ENCODE results near the gene ADD1. TPM values are rescaled to one million over a fixed set of nuclear protein-coding genes. Genes with fewer than 3 reads are reported as not detected.

ADD1 gene
- total RNA-seq, 1 donor from 2014 or later = 276 TPM

DNA sequence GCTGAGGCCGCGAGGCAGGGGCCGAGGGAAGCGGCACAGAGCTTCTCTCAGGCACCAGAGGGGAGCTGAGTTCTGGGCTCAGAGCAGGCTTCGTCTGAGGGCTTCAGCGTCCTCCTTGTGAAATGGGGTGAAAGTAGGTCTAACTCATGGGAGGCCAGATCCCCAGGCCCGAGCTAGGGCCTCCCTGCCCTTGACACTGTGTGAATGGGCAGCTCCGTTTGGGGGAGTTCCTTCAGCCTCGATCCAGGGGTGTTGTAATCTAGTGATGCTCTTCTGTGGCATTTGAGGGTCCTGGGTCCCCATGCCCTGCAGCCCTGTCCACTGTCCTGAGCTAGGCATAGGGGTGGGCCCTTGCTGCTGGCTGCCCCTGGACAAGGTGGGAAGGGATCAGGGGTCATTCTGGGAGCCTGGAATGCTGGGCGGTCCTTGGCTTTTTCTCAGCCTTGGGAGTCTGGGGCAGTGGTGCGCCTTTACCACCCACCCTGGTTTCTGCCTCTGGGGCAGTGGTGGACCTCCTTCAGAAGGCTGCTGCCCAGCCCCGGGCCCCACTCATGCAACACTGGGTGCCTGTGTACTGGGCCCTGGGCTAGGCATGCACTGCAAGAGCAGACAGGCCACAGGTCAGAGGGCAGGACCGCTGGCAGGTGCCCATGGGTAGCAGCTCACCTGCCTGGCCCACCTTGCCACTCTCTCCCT lies 46.6 kb upstream of the ADD1 start:
- H3K9me3 Mint-ChIP-seq (ENCODE audit: unreplicated experiment) = peaks cover 2% of the 10 kb centered on the region
- DNase-seq = no peak
- no peaks in the 10 kb centered on the region for H3K36me3 Mint-ChIP-seq (ENCODE audit: unreplicated experiment)
- no peaks in the 10 kb centered on the region for H3K4me1 Mint-ChIP-seq (ENCODE audit: low read depth, unreplicated experiment)
- no peak overlapping the region for H3K4me3 Mint-ChIP-seq (ENCODE audit: unreplicated experiment)
- H3K27me3 Mint-ChIP-seq (ENCODE audit: unreplicated experiment) = peaks cover 2% of the 10 kb centered on the region
- TF ChIP-seq, protein P1, sequence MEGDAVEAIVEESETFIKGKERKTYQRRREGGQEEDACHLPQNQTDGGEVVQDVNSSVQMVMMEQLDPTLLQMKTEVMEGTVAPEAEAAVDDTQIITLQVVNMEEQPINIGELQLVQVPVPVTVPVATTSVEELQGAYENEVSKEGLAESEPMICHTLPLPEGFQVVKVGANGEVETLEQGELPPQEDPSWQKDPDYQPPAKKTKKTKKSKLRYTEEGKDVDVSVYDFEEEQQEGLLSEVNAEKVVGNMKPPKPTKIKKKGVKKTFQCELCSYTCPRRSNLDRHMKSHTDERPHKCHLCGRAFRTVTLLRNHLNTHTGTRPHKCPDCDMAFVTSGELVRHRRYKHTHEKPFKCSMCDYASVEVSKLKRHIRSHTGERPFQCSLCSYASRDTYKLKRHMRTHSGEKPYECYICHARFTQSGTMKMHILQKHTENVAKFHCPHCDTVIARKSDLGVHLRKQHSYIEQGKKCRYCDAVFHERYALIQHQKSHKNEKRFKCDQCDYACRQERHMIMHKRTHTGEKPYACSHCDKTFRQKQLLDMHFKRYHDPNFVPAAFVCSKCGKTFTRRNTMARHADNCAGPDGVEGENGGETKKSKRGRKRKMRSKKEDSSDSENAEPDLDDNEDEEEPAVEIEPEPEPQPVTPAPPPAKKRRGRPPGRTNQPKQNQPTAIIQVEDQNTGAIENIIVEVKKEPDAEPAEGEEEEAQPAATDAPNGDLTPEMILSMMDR (IDR thresholded peaks at IDR 0.05; ENCODE audit: partially characterized antibody, unreplicated experiment) = no peak
- no peak overlapping the region for H3K27ac Mint-ChIP-seq (ENCODE audit: unreplicated experiment)

- no peaks in the 10 kb centered on the region for H3K36me3 Mint-ChIP-seq (ENCODE audit: unreplicated experiment)
- TF ChIP-seq, protein P1 (IDR thresholded peaks at IDR 0.05; ENCODE audit: partially characterized antibody, unreplicated experiment) = no peak
- H3K27ac Mint-ChIP-seq (ENCODE audit: unreplicated experiment) = no peak overlapping the region
- H3K4me3 Mint-ChIP-seq (ENCODE audit: unreplicated experiment) = no peak overlapping the region
- no peaks in the 10 kb centered on the region for H3K4me1 Mint-ChIP-seq (ENCODE audit: low read depth, unreplicated experiment)
- peaks cover 2% of the 10 kb centered on the region for H3K27me3 Mint-ChIP-seq (ENCODE audit: unreplicated experiment)
- DNase-seq = peak; percentile 13
- H3K9me3 Mint-ChIP-seq (ENCODE audit: unreplicated experiment) = peaks cover 2% of the 10 kb centered on the region
Observed at GRCh38 chr4:2797545-2798305, 45.9 kb upstream of the ADD1 start.

GRCh38 chr4:2798399-2799223 lies 45.0 kb upstream of the ADD1 start:
- no peaks in the 10 kb centered on the region for H3K4me1 Mint-ChIP-seq (ENCODE audit: low read depth, unreplicated experiment)
- H3K27ac Mint-ChIP-seq (ENCODE audit: unreplicated experiment) = no peak overlapping the region
- no peaks in the 10 kb centered on the region for H3K36me3 Mint-ChIP-seq (ENCODE audit: unreplicated experiment)
- DNase-seq = peak; percentile 33
- H3K9me3 Mint-ChIP-seq (ENCODE audit: unreplicated experiment) = peaks cover 2% of the 10 kb centered on the region
- TF ChIP-seq, protein P1 (IDR thresholded peaks at IDR 0.05; ENCODE audit: partially characterized antibody, unreplicated experiment) = no peak
- H3K27me3 Mint-ChIP-seq (ENCODE audit: unreplicated experiment) = peaks cover 2% of the 10 kb centered on the region
- H3K4me3 Mint-ChIP-seq (ENCODE audit: unreplicated experiment) = no peak overlapping the region

- H3K9me3 Mint-ChIP-seq (ENCODE audit: unreplicated experiment) = peaks cover 2% of the 10 kb centered on the region
- TF ChIP-seq, protein P1 (IDR thresholded peaks at IDR 0.05; ENCODE audit: partially characterized antibody, unreplicated experiment) = no peak
Observed at GRCh38 chr4:2799224-2799911, 44.3 kb upstream of the ADD1 start.

More at GRCh38 chr4:2799224-2799911, 44.3 kb upstream of the ADD1 start:
- Mint-ChIP-seq H3K36me3 (ENCODE audit: unreplicated experiment) (no peaks in the 10 kb centered on the region), H3K27ac (ENCODE audit: unreplicated experiment) (no peak overlapping the region), H3K4me1 (ENCODE audit: low read depth, unreplicated experiment) (no peaks in the 10 kb centered on the region), H3K27me3 (ENCODE audit: unreplicated experiment) (peaks cover 2% of the 10 kb centered on the region), H3K4me3 (ENCODE audit: unreplicated experiment) (no peak overlapping the region)
- peak; percentile 12 for DNase-seq
